ENCODE measurements around the gene TBC1D13. TPM values are rescaled to one million over a fixed set of nuclear protein-coding genes. Genes with fewer than 3 reads are reported as not detected.

The TBC1D13 gene
- 17.6 and 20.6 TPM in 2 replicates for polyA plus RNA-seq (2011; rRNA removed)
- 18.6 and 23.3 TPM in 2 replicates for polyA plus RNA-seq (2012; cell fraction: cytosol; rRNA removed)
- polyA plus RNA-seq (2012; cell fraction: nucleus; rRNA removed): 28.8 and 30.5 TPM in 2 replicates
- 12.4 to 14.0 TPM (median 13.9 TPM) in 3 replicates for polyA plus RNA-seq (2017; fragmentation: RNase III; extraction: RNeasy Plus Mini Kit Qiagen cat#74134 plus additional on column Dnase treatment)
- polyA minus RNA-seq (2011; rRNA and poly(A)+ RNA removed): 16.5 and 22.4 TPM in 2 replicates

DNA sequence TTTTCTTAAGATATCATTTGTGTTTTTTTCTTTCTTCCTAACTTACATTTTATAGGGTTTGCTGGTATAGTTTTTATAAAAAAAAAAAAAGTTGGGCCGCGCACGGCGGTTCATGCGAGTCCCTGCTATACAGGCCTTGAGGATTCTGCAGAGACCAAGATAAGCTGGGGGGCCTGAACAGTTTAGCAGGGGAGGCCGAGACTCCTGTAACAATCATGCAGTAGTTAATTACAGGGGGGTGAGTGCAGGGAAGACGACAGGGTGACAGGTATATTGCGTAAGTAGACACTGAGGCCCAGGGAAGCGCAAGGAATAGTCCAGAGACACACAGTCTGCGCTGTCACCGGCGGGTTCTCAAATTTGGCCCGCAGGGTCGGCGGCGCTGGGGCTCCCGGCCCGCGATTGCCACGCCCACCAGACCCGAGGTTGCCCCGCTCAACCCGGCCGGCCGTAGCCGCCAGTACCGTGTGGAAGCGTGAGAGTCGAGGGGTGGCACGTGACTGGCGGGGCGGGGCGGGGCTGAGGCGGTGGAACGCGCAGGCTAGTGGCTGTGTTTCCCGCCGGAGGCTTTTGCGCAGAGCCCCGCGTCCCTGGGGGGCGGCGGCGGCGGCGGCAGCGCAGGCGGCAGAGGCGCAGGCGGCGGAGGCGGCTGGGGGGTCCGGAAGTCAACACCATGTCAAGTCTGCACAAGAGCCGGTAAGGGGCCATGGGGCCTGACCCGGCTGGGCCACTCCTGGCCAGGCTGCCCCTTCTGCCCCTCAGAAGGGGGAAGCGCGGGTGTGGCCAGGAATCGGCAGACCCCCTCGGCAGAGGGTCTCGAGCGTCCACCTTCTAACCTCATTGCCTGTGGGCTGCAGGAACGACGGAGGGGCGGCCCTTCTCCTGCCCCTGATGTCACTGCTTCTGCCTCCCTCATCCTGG is at the start of gene TBC1D13:
TSS of gene TBC1D13 (plus strand) at position 573 of the 921 bp plus-strand sequence. CDS start at position 674, 101 bp downstream.
- ATAC-seq: peak; percentile 97 to 98
- TF ChIP-seq NR3C1 (IDR thresholded peaks at IDR 0.05): no peak
- peak; percentile 85 to 91 for TF ChIP-seq CEBPB (IDR thresholded peaks at IDR 0.05)
- TF ChIP-seq NFE2L2 (conservative IDR thresholded peaks at IDR 0.05; ENCODE audit: low read length): no peak
- TF ChIP-seq CHD2 (IDR thresholded peaks at IDR 0.05; ENCODE audit: low read length, partially characterized antibody): peak; percentile 12
- no peak for TF ChIP-seq RARB (CRISPR knock-in tag; IDR thresholded peaks at IDR 0.05)
- no peak for TF ChIP-seq POLR2AphosphoS2 (conservative IDR thresholded peaks at IDR 0.05; ENCODE audit: low read length)
- no peak for TF ChIP-seq KDM5A (IDR thresholded peaks at IDR 0.05)
- TF ChIP-seq E2F6 (IDR thresholded peaks at IDR 0.05; ENCODE audit: borderline replicate concordance, low read depth): peak; percentile 98
- TF ChIP-seq MAFK (IDR thresholded peaks at IDR 0.05; ENCODE audit: partially characterized antibody): no peak
- no peak for TF ChIP-seq ZFP36 (IDR thresholded peaks at IDR 0.05; ENCODE audit: borderline replicate concordance, partially characterized antibody)
- TF ChIP-seq CHD4 (IDR thresholded peaks at IDR 0.05; ENCODE audit: borderline replicate concordance): no peak
- no peak for TF ChIP-seq HOXB13 (CRISPR knock-in tag; IDR thresholded peaks at IDR 0.05; ENCODE audit: low read depth)
- no peak for TF ChIP-seq ZSCAN20 (CRISPR knock-in tag; IDR thresholded peaks at IDR 0.05)
- peak; percentile 83 for TF ChIP-seq NPAS2 (CRISPR knock-in tag; IDR thresholded peaks at IDR 0.05; ENCODE audit: borderline replicate concordance)
- peak; percentile 59 for TF ChIP-seq PHF8 (IDR thresholded peaks at IDR 0.05; ENCODE audit: borderline replicate concordance, low read depth)
- TF ChIP-seq GATA3 (IDR thresholded peaks at IDR 0.05; ENCODE audit: borderline replicate concordance): peak; percentile 31; the same call in 1 of the 2 replicates
- peak; percentile 88 for TF ChIP-seq USF2 (IDR thresholded peaks at IDR 0.05)
- TF ChIP-seq EHF (CRISPR knock-in tag; IDR thresholded peaks at IDR 0.05): no peak
- no peak; the same call in 1 of the 2 replicates for TF ChIP-seq HOXB5 (CRISPR knock-in tag; IDR thresholded peaks at IDR 0.05)
- no peak for TF ChIP-seq SREBF2 (IDR thresholded peaks at IDR 0.05)
- no peak for TF ChIP-seq HMGXB4 (CRISPR knock-in tag; IDR thresholded peaks at IDR 0.05; ENCODE audit: borderline replicate concordance)
- TF ChIP-seq EP300 (IDR thresholded peaks at IDR 0.05): peak in 1 of 2 experiments; percentile 40; a peak in 1 of 5 replicates
- TF ChIP-seq ZC3H11A (IDR thresholded peaks at IDR 0.05): no peak
- TF ChIP-seq HEYL (CRISPR knock-in tag; IDR thresholded peaks at IDR 0.05): no peak
- 0 out of 3 replicates have a peak, but pooled peaks have one; percentile 21 for TF ChIP-seq SMC3 (IDR thresholded peaks at IDR 0.05)
- TF ChIP-seq CTCF (IDR thresholded peaks at IDR 0.05): no peak
- TF ChIP-seq ELK1 (IDR thresholded peaks at IDR 0.05; ENCODE audit: low read depth, low read length): no peak
- no peak for TF ChIP-seq MYC (IDR thresholded peaks at IDR 0.05; ENCODE audit: borderline replicate concordance, low read length)
- TF ChIP-seq JUNB (IDR thresholded peaks at IDR 0.05): no peak
- TF ChIP-seq PBX3 (IDR thresholded peaks at IDR 0.05): peak; percentile 48; the same call in 1 of the 2 replicates
- no peak for TF ChIP-seq KDM1A (IDR thresholded peaks at IDR 0.05; ENCODE audit: low read depth)
- TF ChIP-seq JUN (IDR thresholded peaks at IDR 0.05): peak; percentile 51 to 89; a peak in 4 of 5 replicates

More for the DNA sequence above, at the start of gene TBC1D13:
- 17% methylated on average over 43 of the region's 64 CpGs for WGBS (ENCODE audit: missing lambda C conversion rate)
- peak within 1 kb of the TSS; percentile 83 for H3K4me3 ChIP-seq
- H3K9me3 ChIP-seq: no peaks in the 10 kb centered on the region
- peak; percentile 88 to 94 for DNase-seq (ENCODE audit: low read depth in 1 of 2, low spot score in 1 of 2)
- peak within 1 kb of the TSS; percentile 74 for H3K4me2 ChIP-seq
- peak within 1 kb of the TSS; percentile 82 to 99 for H3K27ac ChIP-seq
- CTCF ChIA-PET: interaction anchor here (1.1 kb wide), 1 partner anchor 112 kb away, joined by 3 read pairs; no protein-coding TSS in a partner anchor
- POLR2A ChIA-PET: interaction anchor here (0.6 to 1.5 kb wide), 2 partner anchors 26 to 31 kb away, joined by 4 to 6 read pairs; partner anchors contain the start of gene ENDOG
- peaks cover 14% of the 10 kb centered on the region for H3K4me1 ChIP-seq
- no peak for FAIRE-seq

Data from A549 (cell line).